GM19099 (cell line): ENCODE results near the gene ATP8A2.

Experiments used
- POLR2A ChIP-seq: IDR thresholded peaks from 3 replicates; pipeline ENCODE4 v1.6.1; 2011; ENCODE audit warnings: low read depth; ENCODE audit not compliant: insufficient read length; ENCODE audit errors: extremely low read depth

The ATP8A2 gene

GRCh38 chr13:25929816-25930215 lies 558.0 kb downstream of the ATP8A2 start:
- no peak for TF ChIP-seq POLR2A

- no peak for TF ChIP-seq POLR2A
These were observed 558.9 kb downstream of the ATP8A2 start for GRCh38 chr13:25930653-25931052.

- no peak for TF ChIP-seq POLR2A
These were observed 560.6 kb downstream of the ATP8A2 start for GRCh38 chr13:25932365-25932764.

GRCh38 chr13:25933520-25933919 lies 561.7 kb downstream of the ATP8A2 start:
- TF ChIP-seq POLR2A = no peak

- no peak for TF ChIP-seq POLR2A
These were observed 562.4 kb downstream of the ATP8A2 start for GRCh38 chr13:25934127-25934526.

- TF ChIP-seq POLR2A = no peak
These were observed 568.4 kb downstream of the ATP8A2 start for GRCh38 chr13:25939961-25940687.

- TF ChIP-seq POLR2A = no peak
These were observed 571.3 kb downstream of the ATP8A2 start for GRCh38 chr13:25943081-25943480.

GRCh38 chr13:25943658-25944057 lies 571.9 kb downstream of the ATP8A2 start:
- no peak for TF ChIP-seq POLR2A

- TF ChIP-seq POLR2A = no peak
These were observed 573.8 kb downstream of the ATP8A2 start for GRCh38 chr13:25945596-25945995.

- no peak for TF ChIP-seq POLR2A
These were observed 574.5 kb downstream of the ATP8A2 start for GRCh38 chr13:25946321-25946720.

GRCh38 chr13:25948910-25949309 lies 577.1 kb downstream of the ATP8A2 start:
- TF ChIP-seq POLR2A = no peak

GRCh38 chr13:25951831-25952230 lies 580.1 kb downstream of the ATP8A2 start:
- no peak for TF ChIP-seq POLR2A

GRCh38 chr13:25958986-25959385 lies 587.2 kb downstream of the ATP8A2 start:
- TF ChIP-seq POLR2A = no peak

GRCh38 chr13:25961294-25961693 lies 589.5 kb downstream of the ATP8A2 start:
- TF ChIP-seq POLR2A = no peak

GRCh38 chr13:25963674-25964073 lies 591.9 kb downstream of the ATP8A2 start:
- TF ChIP-seq POLR2A = no peak

GRCh38 chr13:25965596-25965995 lies 593.8 kb downstream of the ATP8A2 start:
- TF ChIP-seq POLR2A = no peak

GRCh38 chr13:25966086-25966485 lies 594.3 kb downstream of the ATP8A2 start:
- no peak for TF ChIP-seq POLR2A
